Prostate gland (tissue), 2 donors: Measurements from ENCODE around the gene BMPER. TPM values are rescaled to one million over a fixed set of nuclear protein-coding genes. Genes with fewer than 3 reads are reported as not detected.

Source experiments
- DNase-seq: peaks from one replicate; pipeline ENCODE4 v3.0.0-alpha.2; 2019; ENCODE audit warnings: low spot score
- H3K27ac ChIP-seq, 2 donors: fragments of 200-600 bp; sonication (generic); 2 replicates each; pipeline ENCODE4 v1.5.1; 2017 to 2019
- H3K27me3 ChIP-seq: fragments of 200-600 bp; sonication (generic); replicated peaks from 2 replicates; pipeline ENCODE4 v1.5.1; 2019; ENCODE audit not compliant: insufficient read depth
- H3K36me3 ChIP-seq, 2 donors: fragments of 200-600 bp; sonication (generic); 1 replicate in 1 of 2; 2 replicates in 1 of 2; pipeline versions ENCODE4 v1.5.1 to v1.8.1; 2017 to 2019
- H3K4me1 ChIP-seq: fragments of 200-600 bp; sonication (generic); replicated peaks from 2 replicates; pipeline ENCODE4 v1.5.1; 2019
- H3K4me3 ChIP-seq, 2 donors: fragments of 200-600 bp; sonication (generic); 2 replicates each; pipeline ENCODE4 v1.5.1; 2017 to 2019
- H3K9me3 ChIP-seq: fragments of 200-600 bp; sonication (generic); 2 replicates; pipeline ENCODE4 v1.5.1; 2017
- POLR2A ChIP-seq: fragments of 450-650 bp; IDR thresholded peaks from one replicate; pipeline ENCODE4 v1.6.1; 2016; ENCODE audit warnings: antibody characterized with exemption, mild to moderate bottlenecking
- POLR2AphosphoS5 ChIP-seq: sonication (generic); formaldehyde crosslinking; IDR thresholded peaks from one replicate; pipeline ENCODE4 v1.6.1; 2017; ENCODE audit warnings: antibody characterized with exemption
- WGBS: methylation state at CpG from one replicate; pipeline ENCODE4 v1.1.5; 2018; 5-methylcytosine and 5-hydroxymethylcytosine counted together
- intact Hi-C: fragments of 100-400 bp; cut with DNase I; formaldehyde crosslinking; loops from one replicate; pipeline ENCODE4 v1.14.2; 2022
- total RNA-seq, 2 donors: library from RNA; depleted of rRNA; stranded (reverse); fragments of >200 nt; gene quantifications; one replicate each; pipeline ENCODE4 v1.1.0, GENCODE V29; 2016
- TF ChIP-seq, protein P1 (sequence below), 4 experiments: fragments of 200-600 bp in 2 of 4; fragments of 450-650 bp in 2 of 4; sonication (generic) in 2 of 4; IDR thresholded peaks; 1 replicate in 3 of 4; 2 replicates in 1 of 4; pipeline ENCODE4 v1.5.1; 2016 to 2019; ENCODE audit warnings: antibody characterized with exemption in 4 of 4, mild to moderate bottlenecking in 2 of 4, moderate library complexity in 2 of 4

BMPER gene
- total RNA-seq, 2 donors from 2014 or later = 4.5 to 8.4 TPM

DNA sequence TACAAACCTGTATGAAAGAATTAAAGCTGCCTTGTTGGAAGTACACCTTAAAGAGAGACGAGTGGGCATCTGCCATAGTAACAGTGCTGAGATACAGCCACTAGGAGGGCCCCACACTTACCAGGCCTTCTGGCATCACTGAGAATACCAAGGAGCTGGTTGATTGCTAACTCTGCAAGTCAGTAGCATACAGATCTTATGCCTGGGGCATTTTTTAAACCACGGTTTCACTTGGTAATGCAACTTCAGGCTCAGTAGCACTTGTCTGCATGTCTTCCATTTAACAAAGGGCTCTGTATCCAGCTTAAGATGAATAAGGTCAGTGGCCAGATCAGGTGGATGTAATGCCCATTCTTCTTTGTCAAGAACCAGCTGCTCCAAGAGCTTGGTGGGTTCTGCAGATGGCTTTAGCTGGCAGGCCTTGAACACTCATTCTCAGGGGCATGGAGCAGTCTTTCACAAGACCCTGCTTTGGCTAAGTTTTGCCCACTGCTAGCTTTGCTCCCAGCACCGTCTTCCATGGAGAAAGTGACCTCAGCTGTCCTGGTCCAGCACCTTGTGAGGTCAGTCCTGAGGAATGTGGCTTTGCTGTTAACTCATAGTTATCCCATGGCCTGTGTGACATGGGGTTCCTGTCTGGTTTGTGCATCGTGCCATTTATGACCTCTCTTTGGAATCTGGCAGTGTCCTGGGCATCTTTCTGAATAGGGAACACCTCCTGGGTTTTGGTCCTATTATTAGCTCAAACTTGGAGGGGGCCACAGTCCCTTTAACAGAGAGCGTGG, 68.1 kb downstream of the BMPER start:
- H3K4me1 ChIP-seq = no peaks in the 10 kb centered on the region
- 79% methylated on average over 5 of the region's 5 CpGs for WGBS
- H3K4me3 ChIP-seq = no peak overlapping the region
- intact Hi-C loops = no loop called here
- no peak for DNase-seq
- TF ChIP-seq POLR2AphosphoS5 = no peak
- TF ChIP-seq, protein P1, sequence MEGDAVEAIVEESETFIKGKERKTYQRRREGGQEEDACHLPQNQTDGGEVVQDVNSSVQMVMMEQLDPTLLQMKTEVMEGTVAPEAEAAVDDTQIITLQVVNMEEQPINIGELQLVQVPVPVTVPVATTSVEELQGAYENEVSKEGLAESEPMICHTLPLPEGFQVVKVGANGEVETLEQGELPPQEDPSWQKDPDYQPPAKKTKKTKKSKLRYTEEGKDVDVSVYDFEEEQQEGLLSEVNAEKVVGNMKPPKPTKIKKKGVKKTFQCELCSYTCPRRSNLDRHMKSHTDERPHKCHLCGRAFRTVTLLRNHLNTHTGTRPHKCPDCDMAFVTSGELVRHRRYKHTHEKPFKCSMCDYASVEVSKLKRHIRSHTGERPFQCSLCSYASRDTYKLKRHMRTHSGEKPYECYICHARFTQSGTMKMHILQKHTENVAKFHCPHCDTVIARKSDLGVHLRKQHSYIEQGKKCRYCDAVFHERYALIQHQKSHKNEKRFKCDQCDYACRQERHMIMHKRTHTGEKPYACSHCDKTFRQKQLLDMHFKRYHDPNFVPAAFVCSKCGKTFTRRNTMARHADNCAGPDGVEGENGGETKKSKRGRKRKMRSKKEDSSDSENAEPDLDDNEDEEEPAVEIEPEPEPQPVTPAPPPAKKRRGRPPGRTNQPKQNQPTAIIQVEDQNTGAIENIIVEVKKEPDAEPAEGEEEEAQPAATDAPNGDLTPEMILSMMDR (IDR thresholded peaks at IDR 0.05) = no peak
- H3K27me3 ChIP-seq = no peaks in the 10 kb centered on the region
- no peaks in the 10 kb centered on the region for H3K36me3 ChIP-seq
- no peaks in the 10 kb centered on the region for H3K9me3 ChIP-seq
- H3K27ac ChIP-seq = no peak overlapping the region

DNA sequence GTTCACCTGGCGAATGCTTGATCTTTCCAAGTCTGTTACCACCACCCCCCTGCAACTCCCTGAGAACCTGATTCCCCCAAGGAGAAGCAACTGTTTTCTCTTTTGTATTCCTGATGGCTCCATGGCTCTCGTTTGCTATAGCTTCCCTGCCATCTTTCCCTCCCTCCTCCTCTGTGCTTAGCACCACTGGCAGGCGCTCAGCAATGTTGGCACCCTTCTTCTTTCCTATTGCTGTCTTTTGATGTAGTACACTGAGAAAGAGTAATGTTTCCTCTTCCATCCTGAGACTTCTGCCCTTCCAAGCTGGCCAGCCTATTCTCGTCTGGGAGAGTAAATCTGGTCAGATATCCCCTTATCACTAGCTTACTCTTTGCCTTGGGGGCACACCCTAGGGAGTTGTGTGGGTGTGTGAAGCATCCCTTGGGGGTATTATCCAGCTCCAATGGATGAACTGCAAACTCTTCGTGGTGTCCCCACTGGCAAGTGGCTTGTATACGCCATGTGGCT, 74.0 kb downstream of the BMPER start:
- H3K9me3 ChIP-seq = no peaks in the 10 kb centered on the region
- TF ChIP-seq, protein P1 (IDR thresholded peaks at IDR 0.05) = no peak
- no peak for TF ChIP-seq POLR2AphosphoS5
- no peak for TF ChIP-seq POLR2A
- WGBS = 77% methylated on average over 6 of the region's 6 CpGs
- intact Hi-C loops = no loop called here
- H3K27me3 ChIP-seq = no peaks in the 10 kb centered on the region
- H3K36me3 ChIP-seq = no peaks in the 10 kb centered on the region
- H3K4me1 ChIP-seq = no peaks in the 10 kb centered on the region
- DNase-seq = no peak
- no peak overlapping the region for H3K4me3 ChIP-seq
- no peak overlapping the region for H3K27ac ChIP-seq

DNA sequence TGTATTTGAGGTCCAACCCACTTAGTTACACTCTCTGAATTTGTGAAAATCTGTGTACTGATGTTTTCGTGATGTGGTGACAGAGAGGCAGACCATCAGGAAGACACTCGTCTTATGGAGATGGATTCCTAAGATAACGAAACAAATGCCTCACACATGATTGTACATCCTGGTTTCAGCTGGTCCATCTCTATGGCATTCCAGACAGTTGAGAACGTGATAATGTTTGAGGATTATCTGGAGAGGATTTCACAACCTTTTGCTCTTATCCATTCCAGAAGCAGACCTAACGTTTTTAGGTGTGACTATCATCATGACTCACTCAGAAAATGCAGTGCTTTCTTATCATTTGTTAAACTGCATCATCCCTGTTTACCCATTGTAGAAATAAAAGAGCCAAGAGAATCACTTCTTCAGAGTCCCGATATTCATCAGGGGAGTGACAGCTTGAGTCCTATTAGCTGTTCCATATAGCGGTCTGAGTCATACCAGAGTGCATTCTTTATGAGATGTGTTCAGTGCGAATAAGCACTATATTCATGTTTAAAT, 74.5 kb downstream of the BMPER start:
- DNase-seq = no peak
- Histone ChIP-seq H3K4me1 (no peaks in the 10 kb centered on the region), H3K36me3 (no peaks in the 10 kb centered on the region), H3K27me3 (no peaks in the 10 kb centered on the region), H3K9me3 (no peaks in the 10 kb centered on the region), H3K4me3 (no peak overlapping the region), H3K27ac (no peak overlapping the region)
- 56% methylated on average over 8 of the region's 8 CpGs for WGBS
- intact Hi-C loops = loop anchor here (5.0 to 10.0 kb wide), 2 partner anchors 82 to 185 kb away; no protein-coding TSS in a partner anchor
- TF ChIP-seq, protein P1 (IDR thresholded peaks at IDR 0.05) = no peak
- TF ChIP-seq POLR2AphosphoS5 (no peak), POLR2A (no peak)

DNA sequence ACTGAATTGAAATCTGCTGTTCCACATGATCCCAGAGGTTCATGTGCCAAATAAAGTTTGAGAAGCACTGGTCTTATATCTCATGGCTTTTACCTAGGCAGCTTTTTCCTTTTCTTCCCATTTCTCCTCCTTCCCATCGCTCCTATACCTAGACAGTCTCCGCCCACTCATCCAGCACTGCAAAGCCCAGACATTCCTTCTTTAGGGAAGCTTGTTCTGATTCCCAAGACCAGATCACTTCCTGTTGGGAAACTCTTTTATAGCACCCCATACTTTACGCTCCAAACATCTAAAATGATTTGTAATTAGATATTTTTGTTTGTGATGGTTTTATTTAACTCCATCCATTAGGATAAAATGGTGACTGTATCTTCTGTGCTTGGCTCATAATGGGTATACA, 75.9 kb downstream of the BMPER start:
- TF ChIP-seq, protein P1 (IDR thresholded peaks at IDR 0.05) = no peak
- TF ChIP-seq POLR2AphosphoS5 = no peak
- TF ChIP-seq POLR2A = no peak
- no peak for DNase-seq
- no peak overlapping the region for H3K4me3 ChIP-seq

More for the DNA sequence above, 75.9 kb downstream of the BMPER start:
- Histone ChIP-seq H3K4me1 (no peaks in the 10 kb centered on the region), H3K27ac (no peak overlapping the region), H3K36me3 (no peaks in the 10 kb centered on the region), H3K27me3 (no peaks in the 10 kb centered on the region), H3K9me3 (no peaks in the 10 kb centered on the region)
- intact Hi-C loops = loop anchor here (5.0 to 10.0 kb wide), 2 partner anchors 81 to 184 kb away; no protein-coding TSS in a partner anchor
- WGBS = 87% methylated on average over 3 of the region's 3 CpGs
